ENCODE data around the gene ARL8B. TPM values are rescaled to one million over a fixed set of nuclear protein-coding genes. Genes with fewer than 3 reads are reported as not detected.

ARL8B gene
- total RNA-seq (2014; rRNA removed; shearing (Covaris generic)) (47.2 and 57.3 TPM in 2 replicates), polyA plus RNA-seq (2016; fragmentation: Nextera tagmentation; extraction: Ambion mirVana) (72.0 and 72.9 TPM in 2 replicates)

GRCh38 chr3:5122030-5122740, at the start of gene ARL8B:
ARL8B (plus strand) TSS chr3:5122292; CDS start chr3:5122466, 174 bp downstream.
- Histone ChIP-seq H4K20me1 (ENCODE audit: insufficient read depth) (0 out of 2 replicates have a peak, but pooled peaks cover 4% of the 10 kb centered on the region), H3K27me3 (replicated peaks; ENCODE audit: insufficient read depth) (no peaks in the 10 kb centered on the region), H3K9ac (peak within 1 kb of the TSS; percentile 99), H3K27ac (peak within 1 kb of the TSS; percentile 92), H3K4me2 (ENCODE audit: unreplicated experiment) (peak within 1 kb of the TSS; percentile 78), H3K9me2 (ENCODE audit: insufficient read depth) (no peaks in the 10 kb centered on the region), H3F3A (ENCODE audit: insufficient read depth) (peaks cover 8% of the 10 kb centered on the region), H3K4me1 (ENCODE audit: insufficient read depth) (peaks cover 30% of the 10 kb centered on the region), H2AFZ (peak within 1 kb of the TSS; percentile 64), H3K9me3 (ENCODE audit: low read depth) (no peaks in the 10 kb centered on the region), H3K4me3 (peak within 1 kb of the TSS; percentile 93), H3K79me2 (ENCODE audit: insufficient read depth) (peaks cover 55% of the 10 kb centered on the region), H3K36me3 (ENCODE audit: low read depth) (no peaks in the 10 kb centered on the region)
- in situ Hi-C loops (cut with MboI) = no loop called here
- 1% methylated on average over 42 to 57 of the region's 74 CpGs for WGBS, 2 experiments (ENCODE audit: low coverage in 1 of 2, low lambda C conversion rate in 2 of 2, missing lambda C conversion rate in 2 of 2)
- peak; percentile 95 for DNase-seq
- TF ChIP-seq EZH2 (IDR thresholded peaks at IDR 0.05; ENCODE audit: insufficient read depth, poor library complexity, severe bottlenecking) = no peak
- no peak for TF ChIP-seq EZH2phosphoT487 (IDR thresholded peaks at IDR 0.05; ENCODE audit: insufficient read depth, low read depth)

- Histone ChIP-seq H3K36me3 (ENCODE audit: low read depth) (no peaks in the 10 kb centered on the region), H3K4me3 (no peak overlapping the region), H3F3A (ENCODE audit: insufficient read depth) (peaks cover 14% of the 10 kb centered on the region), H3K27ac (no peak overlapping the region), H3K4me1 (ENCODE audit: insufficient read depth) (peaks cover 8% of the 10 kb centered on the region; the same call in 1 of the 2 replicates), H4K20me1 (ENCODE audit: insufficient read depth) (no peaks in the 10 kb centered on the region), H3K9ac (no peak overlapping the region), H3K9me2 (ENCODE audit: insufficient read depth) (no peaks in the 10 kb centered on the region), H2AFZ (no peak overlapping the region), H3K4me2 (ENCODE audit: unreplicated experiment) (no peak overlapping the region), H3K27me3 (replicated peaks; ENCODE audit: insufficient read depth) (no peaks in the 10 kb centered on the region; the same call in 1 of the 2 replicates), H3K79me2 (ENCODE audit: insufficient read depth) (no peaks in the 10 kb centered on the region), H3K9me3 (ENCODE audit: low read depth) (no peaks in the 10 kb centered on the region)
- TF ChIP-seq EZH2phosphoT487 (IDR thresholded peaks at IDR 0.05; ENCODE audit: insufficient read depth, low read depth) (no peak), EZH2 (IDR thresholded peaks at IDR 0.05; ENCODE audit: insufficient read depth, poor library complexity, severe bottlenecking) (no peak)
- 48 to 49% methylated on average over 4 of the region's 4 CpGs for WGBS, 2 experiments (ENCODE audit: low coverage in 1 of 2, low lambda C conversion rate in 2 of 2, missing lambda C conversion rate in 2 of 2)
- DNase-seq = no peak
- in situ Hi-C loops (cut with MboI) = loop anchor here (25.0 kb wide), 1 partner anchor 736 kb away; no protein-coding TSS in a partner anchor
Measured at GRCh38 chr3:5073374-5074085, 48.6 kb upstream of the ARL8B start.

GRCh38 chr3:5078151-5078550, 43.9 kb upstream of the ARL8B start:
- H3K9me3 ChIP-seq (ENCODE audit: low read depth) = no peaks in the 10 kb centered on the region
- H3K9ac ChIP-seq = no peak overlapping the region
- no peak overlapping the region for H3K4me3 ChIP-seq
- DNase-seq = no peak
- no peaks in the 10 kb centered on the region for H4K20me1 ChIP-seq (ENCODE audit: insufficient read depth)
- H3K27ac ChIP-seq = no peak overlapping the region
- peaks cover 4% of the 10 kb centered on the region for H3K27me3 ChIP-seq (replicated peaks; ENCODE audit: insufficient read depth)
- H3K9me2 ChIP-seq (ENCODE audit: insufficient read depth) = no peaks in the 10 kb centered on the region
- no peaks in the 10 kb centered on the region for H3K36me3 ChIP-seq (ENCODE audit: low read depth)
- TF ChIP-seq EZH2phosphoT487 (IDR thresholded peaks at IDR 0.05; ENCODE audit: insufficient read depth, low read depth) (no peak), EZH2 (IDR thresholded peaks at IDR 0.05; ENCODE audit: insufficient read depth, poor library complexity, severe bottlenecking) (no peak)
- H3K79me2 ChIP-seq (ENCODE audit: insufficient read depth) = no peaks in the 10 kb centered on the region
- H2AFZ ChIP-seq = no peak overlapping the region
- H3F3A ChIP-seq (ENCODE audit: insufficient read depth) = no peaks in the 10 kb centered on the region
- in situ Hi-C loops (cut with MboI) = no loop called here
- no peak overlapping the region for H3K4me2 ChIP-seq (ENCODE audit: unreplicated experiment)
- 88 to 89% methylated on average over 4 of the region's 4 CpGs for WGBS, 2 experiments (ENCODE audit: low coverage in 1 of 2, low lambda C conversion rate in 2 of 2, missing lambda C conversion rate in 2 of 2)
- H3K4me1 ChIP-seq (ENCODE audit: insufficient read depth) = no peaks in the 10 kb centered on the region

- H4K20me1 ChIP-seq (ENCODE audit: insufficient read depth) = no peaks in the 10 kb centered on the region
- no peak overlapping the region for H3K4me3 ChIP-seq
- no peak for TF ChIP-seq EZH2 (IDR thresholded peaks at IDR 0.05; ENCODE audit: insufficient read depth, poor library complexity, severe bottlenecking)
- TF ChIP-seq EZH2phosphoT487 (IDR thresholded peaks at IDR 0.05; ENCODE audit: insufficient read depth, low read depth) = no peak
- in situ Hi-C loops (cut with MboI) = no loop called here
- no peaks in the 10 kb centered on the region for H3K9me2 ChIP-seq (ENCODE audit: insufficient read depth)
- no peaks in the 10 kb centered on the region for H3K79me2 ChIP-seq (ENCODE audit: insufficient read depth)
- no peaks in the 10 kb centered on the region for H3K9me3 ChIP-seq (ENCODE audit: low read depth)
- no peak overlapping the region for H2AFZ ChIP-seq
- H3K36me3 ChIP-seq (ENCODE audit: low read depth) = no peaks in the 10 kb centered on the region
- DNase-seq = no peak
- H3K27ac ChIP-seq = no peak overlapping the region
- H3K4me2 ChIP-seq (ENCODE audit: unreplicated experiment) = no peak overlapping the region
- H3K27me3 ChIP-seq (replicated peaks; ENCODE audit: insufficient read depth) = peaks cover 4% of the 10 kb centered on the region; the same call in 1 of the 2 replicates
- 84 to 88% methylated on average over 3 of the region's 3 CpGs for WGBS, 2 experiments (ENCODE audit: low coverage in 1 of 2, low lambda C conversion rate in 2 of 2, missing lambda C conversion rate in 2 of 2)
- no peak overlapping the region for H3K9ac ChIP-seq
- H3F3A ChIP-seq (ENCODE audit: insufficient read depth) = no peaks in the 10 kb centered on the region
- no peaks in the 10 kb centered on the region for H3K4me1 ChIP-seq (ENCODE audit: insufficient read depth)
Measured at GRCh38 chr3:5079761-5080160, 42.3 kb upstream of the ARL8B start.
